H1 (cell line): ENCODE data around the gene SLC6A12. TPM values are rescaled to one million over a fixed set of nuclear protein-coding genes. Genes with fewer than 3 reads are reported as not detected.
A peak's percentile ranks its signal among the peaks of the same experiment; 100 is the strongest.

Source experiments
- CTCF ChIA-PET: fragments of 300-600 bp; sonication (Branson Sonifier 250); formaldehyde crosslinking; loops from one replicate; lab custom pipeline; 2021; ENCODE audit not compliant: partially characterized antibody; lab: Charles Lee
- POLR2A ChIA-PET: fragments of 300-600 bp; sonication (Branson Sonifier 250); formaldehyde crosslinking; loops from one replicate; lab custom pipeline; 2021; ENCODE audit warnings: inconsistent platforms; ENCODE audit not compliant: partially characterized antibody; lab: Charles Lee
- DNase-seq, 2 experiments: peaks; one replicate each; pipeline versions ENCODE4 v3.0.0 to v3.0.0-alpha.2; 2010 to 2022; ENCODE audit warnings: low spot score in 2 of 2, low read depth in 1 of 2, mixed read lengths in 1 of 2
- FAIRE-seq: peaks from 2 replicates; lab custom pipeline; 2011; peaks lifted over from hg19 to GRCh38; lab: Jason Lieb, UNC
- H2AFZ ChIP-seq: 2 replicates; pipeline ENCODE4 v1.8.1; 2012; ENCODE audit warnings: low read length, inconsistent platforms
- H2AK5ac ChIP-seq: 2 replicates; pipeline ENCODE4 v1.6.1; 2013; ENCODE audit warnings: low read depth, low read length
- H2BK120ac ChIP-seq: replicated peaks from 2 replicates; pipeline ENCODE3; 2013; ENCODE audit warnings: low read depth, low read length, inconsistent platforms
- H2BK12ac ChIP-seq: 2 replicates; pipeline ENCODE4 v1.6.1; 2013; ENCODE audit warnings: low read depth, low read length
- H2BK15ac ChIP-seq: 2 replicates; pipeline ENCODE4 v1.6.1; 2013; ENCODE audit warnings: low read length
- H2BK20ac ChIP-seq: 2 replicates; pipeline ENCODE4 v1.6.1; 2013; ENCODE audit warnings: low read length
- H2BK5ac ChIP-seq: 2 replicates; pipeline ENCODE4 v1.6.1; 2013; ENCODE audit warnings: low read depth, low read length
- H3K14ac ChIP-seq: 2 replicates; pipeline ENCODE4 v1.6.1; 2013; ENCODE audit warnings: inconsistent platforms; ENCODE audit not compliant: insufficient read length
- H3K18ac ChIP-seq: 2 replicates; pipeline ENCODE4 v1.6.1; 2013; ENCODE audit warnings: low read length; ENCODE audit errors: extremely low read depth
- H3K23ac ChIP-seq: 2 replicates; pipeline ENCODE4 v1.6.1; 2013; ENCODE audit warnings: inconsistent platforms; ENCODE audit not compliant: insufficient read length
- H3K23me2 ChIP-seq: 2 replicates; pipeline ENCODE4 v1.6.1; 2013; ENCODE audit warnings: low read depth, low read length
- H3K27ac ChIP-seq: 2 replicates; pipeline ENCODE4 v1.6.1; 2011; ENCODE audit warnings: low read depth, low read length, inconsistent platforms
- H3K27me3 ChIP-seq, 4 experiments: replicated peaks in 1 of 4; 1 replicate in 1 of 4; 2 replicates in 3 of 4; pipeline versions ENCODE4 v1.6.1 to v1.8.1; 2011 to 2013; ENCODE audit warnings: low read length in 3 of 4, mild to moderate bottlenecking in 3 of 4, inconsistent platforms in 2 of 4, mixed read lengths in 2 of 4, moderate library complexity in 1 of 4; ENCODE audit not compliant: control insufficient read depth in 3 of 4, insufficient read depth in 3 of 4; ENCODE audit errors: extremely low read depth in 1 of 4
- H3K36me3 ChIP-seq, 4 experiments: 2 replicates each; pipeline versions ENCODE4 v1.6.1 to v1.8.1; 2011 to 2013; ENCODE audit warnings: mild to moderate bottlenecking in 4 of 4, low read length in 3 of 4, moderate library complexity in 2 of 4, control low read depth in 1 of 4, inconsistent platforms in 1 of 4; ENCODE audit not compliant: insufficient read depth in 4 of 4, control insufficient read depth in 2 of 4
- H3K4ac ChIP-seq: replicated peaks from 2 replicates; pipeline ENCODE3; 2013; ENCODE audit warnings: low read length, low read depth, mixed read lengths, inconsistent platforms; ENCODE audit not compliant: insufficient read length
- H3K4me1 ChIP-seq, 4 experiments: replicated peaks in 1 of 4; 1 replicate in 1 of 4; 2 replicates in 3 of 4; pipeline versions ENCODE4 v1.6.1 to v1.8.1; 2011 to 2013; ENCODE audit warnings: low read length in 3 of 4, inconsistent platforms in 2 of 4, mixed read lengths in 1 of 4; ENCODE audit not compliant: insufficient read depth in 4 of 4, control insufficient read depth in 3 of 4
- H3K4me2 ChIP-seq, 2 experiments: 2 replicates each; pipeline versions ENCODE4 v1.6.1 to v1.8.1; 2011 to 2013; ENCODE audit warnings: low read depth in 2 of 2, low read length in 2 of 2, control low read depth in 1 of 2, inconsistent platforms in 1 of 2, mild to moderate bottlenecking in 1 of 2; ENCODE audit not compliant: insufficient read depth in 1 of 2
- H3K4me3 ChIP-seq, 4 experiments: fragments of 200-600, 300-600 bp in 1 of 4; sonication (generic), shearing (Covaris generic), sonication (Bioruptor Twin) in 1 of 4; 2 replicates each; pipeline versions ENCODE4 v1.5.1 to v1.8.1; 2011 to 2016; ENCODE audit warnings: low read length in 4 of 4, low read depth in 3 of 4, control low read depth in 2 of 4, inconsistent platforms in 2 of 4, mild to moderate bottlenecking in 2 of 4, mixed read lengths in 1 of 4, moderate library complexity in 1 of 4; ENCODE audit not compliant: insufficient read depth in 2 of 4; ENCODE audit errors: extremely low read depth in 1 of 4
- H3K56ac ChIP-seq: replicated peaks from 2 replicates; pipeline ENCODE3; 2013; ENCODE audit warnings: low read depth, mild to moderate bottlenecking, mixed read lengths, low read length, inconsistent platforms; ENCODE audit not compliant: insufficient read length
- H3K79me1 ChIP-seq: 2 replicates; pipeline ENCODE4 v1.6.1; 2013; ENCODE audit warnings: low read depth, low read length, control low read depth
- H3K79me2 ChIP-seq, 2 experiments: 2 replicates each; pipeline versions ENCODE4 v1.6.1 to v1.8.1; 2012 to 2013; ENCODE audit warnings: low read length in 2 of 2, mild to moderate bottlenecking in 2 of 2, inconsistent platforms in 1 of 2; ENCODE audit not compliant: insufficient read depth in 2 of 2, control insufficient read depth in 1 of 2
- H3K9ac ChIP-seq, 4 experiments: replicated peaks in 1 of 4; 1 replicate in 1 of 4; 2 replicates in 3 of 4; pipeline versions ENCODE4 v1.6.1 to v1.8.1; 2011 to 2013; ENCODE audit warnings: low read depth in 3 of 4, low read length in 3 of 4, control low read depth in 2 of 4, mild to moderate bottlenecking in 2 of 4, moderate library complexity in 2 of 4, inconsistent platforms in 1 of 4; ENCODE audit errors: extremely low read depth in 1 of 4
- H3K9me3 ChIP-seq, 2 experiments: 2 replicates each; pipeline versions ENCODE4 v1.6.1 to v1.8.1; 2012 to 2013; ENCODE audit warnings: mild to moderate bottlenecking in 2 of 2, moderate library complexity in 2 of 2, control low read depth in 1 of 2, inconsistent platforms in 1 of 2, low read depth in 1 of 2, low read length in 1 of 2, mixed read lengths in 1 of 2; ENCODE audit not compliant: insufficient read depth in 2 of 2
- H4K20me1 ChIP-seq, 2 experiments: replicated peaks in 1 of 2; 2 replicates each; pipeline versions ENCODE3 to v1.8.1; 2011 to 2013; ENCODE audit warnings: inconsistent platforms in 2 of 2, low read length in 2 of 2, mild to moderate bottlenecking in 1 of 2; ENCODE audit not compliant: insufficient read depth in 2 of 2, control insufficient read depth in 1 of 2
- H4K5ac ChIP-seq: 2 replicates; pipeline ENCODE4 v1.6.1; 2013; ENCODE audit warnings: low read length, low read depth, mixed read lengths, inconsistent platforms; ENCODE audit not compliant: insufficient read length
- H4K8ac ChIP-seq: 2 replicates; pipeline ENCODE4 v1.8.0; 2013; ENCODE audit warnings: mild to moderate bottlenecking, moderate library complexity, low read length, inconsistent platforms; ENCODE audit not compliant: insufficient read depth; ENCODE audit errors: extremely low read depth
- H4K91ac ChIP-seq: replicated peaks from 2 replicates; pipeline ENCODE3; 2013; ENCODE audit warnings: low read length, mixed read lengths, inconsistent platforms; ENCODE audit not compliant: insufficient read length
- CREB1 ChIP-seq: IDR thresholded peaks from 2 replicates; pipeline ENCODE4 v1.6.1; 2012; ENCODE audit warnings: inconsistent platforms
- KDM5A ChIP-seq: fragments of 200-600 bp; IDR thresholded peaks from 2 replicates; pipeline ENCODE4 v1.7.1; 2012; ENCODE audit warnings: mild to moderate bottlenecking, low read length, inconsistent platforms, mixed read lengths
- PHF8 ChIP-seq: fragments of 200-600 bp; sonication (generic); conservative IDR thresholded peaks from 2 replicates; pipeline ENCODE4 v1.7.1; 2012; ENCODE audit warnings: low read depth, mild to moderate bottlenecking, inconsistent platforms, low read length, moderate library complexity
- POLR2AphosphoS5 ChIP-seq: IDR thresholded peaks from 2 replicates; pipeline ENCODE4 v1.6.1; 2011; ENCODE audit warnings: low read depth, low read length
- SIRT6 ChIP-seq: IDR thresholded peaks from one replicate; pipeline ENCODE4 v1.7.1; 2012; ENCODE audit warnings: low read length, inconsistent platforms
- SRF ChIP-seq: IDR thresholded peaks from 2 replicates; pipeline ENCODE4 v1.6.1; 2011; ENCODE audit warnings: mild to moderate bottlenecking, low read depth, low read length, moderate library complexity
- TEAD4 ChIP-seq: IDR thresholded peaks from 2 replicates; pipeline ENCODE4 v1.6.1; 2012; ENCODE audit warnings: low read depth, low read length, inconsistent platforms, mixed read lengths
- ZNF274 ChIP-seq: IDR thresholded peaks from 2 replicates; pipeline ENCODE4 v1.7.0; 2012; ENCODE audit warnings: low read length, borderline replicate concordance; ENCODE audit errors: extremely low read depth
- WGBS, 2 experiments: shearing (Covaris generic) in 1 of 2; methylation state at CpG; one replicate each; pipeline versions ENCODE4 v1.1.6 to v1.1.7; 2013 to 2015; ENCODE audit warnings: low lambda C conversion rate in 2 of 2, mixed read lengths in 2 of 2, inconsistent platforms in 1 of 2, low coverage in 1 of 2, missing lambda C conversion rate in 1 of 2; ENCODE audit not compliant: insufficient replicate concordance in 2 of 2, insufficient coverage in 1 of 2, insufficient read length in 1 of 2; ENCODE audit errors: extremely low coverage in 1 of 2, missing lambda C conversion rate in 1 of 2; 5-methylcytosine and 5-hydroxymethylcytosine counted together
- polyA plus RNA-seq, 7 experiments: library from polyadenylated mRNA; depleted of rRNA in 3 of 7; stranded (reverse) in 5 of 7; unstranded in 2 of 7; fragments of >200 nt in 5 of 7; fragments of 200-250 nt in 2 of 7; gene quantifications; 1 replicate in 5 of 7; 2 replicates in 1 of 7; 4 replicates in 1 of 7; pipeline versions ENCODE4 v1.2.1 to v1.2.3, GENCODE V29; 2011 to 2013; ENCODE audit warnings: missing spikeins in 2 of 7, mixed read lengths in 2 of 7
- total RNA-seq: library from RNA; stranded (reverse); fragmentation: NEBNext Ultra II Directional; extraction: Animal tissue kit (Norgen Biotek cat#: 25700); gene quantifications from 2 replicates; pipeline ENCODE4 v1.2.1, GENCODE V29; 2021
- TF ChIP-seq, protein P1 (sequence below): IDR thresholded peaks from 2 replicates; pipeline ENCODE4 v1.6.1; 2012; ENCODE audit warnings: inconsistent platforms
- TF ChIP-seq, protein P2 (sequence below): IDR thresholded peaks from 2 replicates; pipeline ENCODE4 v1.6.1; 2011; ENCODE audit warnings: low read length, improper control_type of control experiment

The SLC6A12 gene
- total and polyA plus RNA-seq, 2 of the 8 experiments (the other 6 are each of a cell fraction or from before 2014, with no cell fraction given): 0.70 to 1.1 TPM

DNA sequence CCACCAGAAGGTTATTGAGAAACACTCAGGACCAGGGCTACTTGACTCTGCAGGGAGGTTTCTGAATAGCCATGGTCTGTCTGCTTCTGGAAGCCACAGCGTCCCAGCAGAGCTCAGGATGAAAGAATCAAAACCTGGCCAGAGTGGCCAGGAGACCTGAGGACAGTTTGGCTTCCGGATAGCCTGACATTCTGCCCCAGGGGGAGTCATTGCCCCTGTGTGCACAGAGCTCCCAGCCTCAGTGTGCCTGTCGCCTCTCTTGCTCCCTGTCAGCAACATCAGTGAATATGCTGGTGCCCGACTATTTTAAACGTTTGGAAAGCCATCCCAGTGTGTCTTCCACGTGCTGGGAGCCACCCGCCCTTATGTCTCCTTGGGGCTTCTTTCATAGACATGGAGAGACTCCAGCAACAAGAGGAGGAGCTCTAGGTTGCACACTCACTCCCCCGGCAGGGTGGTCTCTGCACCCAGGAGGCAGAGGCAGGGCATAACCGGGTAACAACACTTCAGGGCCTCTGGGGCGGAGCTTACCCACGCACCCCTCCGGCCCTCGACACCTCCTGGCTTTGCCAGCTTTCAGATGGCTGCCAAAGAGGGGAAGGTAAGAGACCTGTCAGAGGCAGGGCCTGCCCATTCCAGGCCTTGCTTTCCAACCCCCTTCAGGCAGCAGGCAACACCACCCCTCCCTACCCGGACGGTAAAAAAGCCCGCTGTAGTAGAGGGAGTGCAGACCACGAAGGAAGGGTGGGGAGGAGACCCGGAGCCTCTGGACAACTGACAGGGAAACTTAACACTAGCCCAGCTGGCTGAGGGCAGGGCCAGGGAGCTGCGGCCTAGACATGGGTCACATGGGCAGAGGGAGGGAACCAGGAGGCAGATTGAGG is 19.0 kb upstream of the SLC6A12 start:
- H2BK5ac ChIP-seq: no peak overlapping the region
- peaks cover 0 to 14% (median 5%) of the 10 kb centered on the region in 4 experiments; a peak in 5 of 7 replicates for H3K4me1 ChIP-seq
- H3K23ac ChIP-seq: no peak overlapping the region
- H3K9ac ChIP-seq: no peak overlapping the region
- H3K9me3 ChIP-seq: peaks cover 8 to 13% of the 10 kb centered on the region in 2 experiments
- H3K79me2 ChIP-seq: no peaks in the 10 kb centered on the region
- ChIA-PET CTCF (interaction anchor here (0.8 to 8.6 kb wide), 7 partner anchors 9 to 79 kb away, joined by 3 to 101 read pairs (median 5); no protein-coding TSS in a partner anchor), POLR2A (interaction anchor here (0.6 to 1.0 kb wide), 2 partner anchors 35 to 1692 kb away, joined by 3 read pairs; no protein-coding TSS in a partner anchor)
- no peak overlapping the region for H3K14ac ChIP-seq
- no peak overlapping the region for H2BK15ac ChIP-seq
- no peak overlapping the region for H2AK5ac ChIP-seq
- no peak overlapping the region for H2BK12ac ChIP-seq
- no peak overlapping the region for H3K27ac ChIP-seq
- H3K79me1 ChIP-seq: no peaks in the 10 kb centered on the region
- H4K91ac ChIP-seq: no peak overlapping the region
- H4K5ac ChIP-seq: no peak overlapping the region
- no peak overlapping the region for H3K4ac ChIP-seq
- no peaks in the 10 kb centered on the region for H3K36me3 ChIP-seq
- 0 out of 2 replicates have a peak overlapping the region, but pooled peaks have one; percentile 12 for H2AFZ ChIP-seq
- H3K23me2 ChIP-seq: no peaks in the 10 kb centered on the region
- H4K8ac ChIP-seq: no peak overlapping the region; the same call in 1 of the 2 replicates
- no peak overlapping the region for H3K56ac ChIP-seq
- 71% methylated on average over 19 of the region's 19 CpGs; no CpG with 5 or more reads in 1 of the 2 experiments for WGBS, 2 experiments
- H3K18ac ChIP-seq: no peak overlapping the region; the same call in 1 of the 2 replicates
- H3K27me3 ChIP-seq: peaks cover 0 to 2% (median 0%) of the 10 kb centered on the region in 4 experiments; a peak in 2 of 7 replicates
- H3K4me2 ChIP-seq: no peak overlapping the region
- DNase-seq (no peak), FAIRE-seq (no peak)
- no peak overlapping the region for H2BK20ac ChIP-seq
- H3K4me3 ChIP-seq: no peak overlapping the region
- no peaks in the 10 kb centered on the region for H4K20me1 ChIP-seq
- H2BK120ac ChIP-seq: no peak overlapping the region
- TF ChIP-seq CREB1: no peak
- TF ChIP-seq KDM5A: no peak
- TF ChIP-seq, protein P1, sequence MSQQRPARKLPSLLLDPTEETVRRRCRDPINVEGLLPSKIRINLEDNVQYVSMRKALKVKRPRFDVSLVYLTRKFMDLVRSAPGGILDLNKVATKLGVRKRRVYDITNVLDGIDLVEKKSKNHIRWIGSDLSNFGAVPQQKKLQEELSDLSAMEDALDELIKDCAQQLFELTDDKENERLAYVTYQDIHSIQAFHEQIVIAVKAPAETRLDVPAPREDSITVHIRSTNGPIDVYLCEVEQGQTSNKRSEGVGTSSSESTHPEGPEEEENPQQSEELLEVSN: no peak
- TF ChIP-seq, protein P2, sequence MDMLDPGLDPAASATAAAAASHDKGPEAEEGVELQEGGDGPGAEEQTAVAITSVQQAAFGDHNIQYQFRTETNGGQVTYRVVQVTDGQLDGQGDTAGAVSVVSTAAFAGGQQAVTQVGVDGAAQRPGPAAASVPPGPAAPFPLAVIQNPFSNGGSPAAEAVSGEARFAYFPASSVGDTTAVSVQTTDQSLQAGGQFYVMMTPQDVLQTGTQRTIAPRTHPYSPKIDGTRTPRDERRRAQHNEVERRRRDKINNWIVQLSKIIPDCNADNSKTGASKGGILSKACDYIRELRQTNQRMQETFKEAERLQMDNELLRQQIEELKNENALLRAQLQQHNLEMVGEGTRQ: no peak
- no peak for TF ChIP-seq POLR2AphosphoS5
- TF ChIP-seq ZNF274: no peak
- TF ChIP-seq PHF8: no peak
- no peak for TF ChIP-seq TEAD4
- no peak for TF ChIP-seq SIRT6
- TF ChIP-seq SRF: no peak
